T-helper 1 cell treated with Interleukin-12 subunit alpha and Interleukin-12 subunit beta and Interleukin-4 antibody, amounts not matched to agents 30 μg/mL and 1 μg/mL, for 36 hours (primary cell): Measurements from ENCODE around the gene CTNNBL1.

ENCODE experiments used
- H3K27ac Mint-ChIP-seq: one replicate; pipeline ENCODE4 v1.8.0; 2021; ENCODE audit warnings: mild to moderate bottlenecking, mixed read lengths
- H3K27me3 Mint-ChIP-seq: one replicate; pipeline ENCODE4 v1.8.0; 2021; ENCODE audit warnings: low read depth, mixed read lengths
- H3K36me3 Mint-ChIP-seq: one replicate; pipeline ENCODE4 v1.8.0; 2021; ENCODE audit warnings: low read depth, mixed read lengths
- H3K4me1 Mint-ChIP-seq: one replicate; pipeline ENCODE4 v1.8.0; 2021; ENCODE audit warnings: low read depth, mixed read lengths
- H3K4me3 Mint-ChIP-seq: one replicate; pipeline ENCODE4 v1.8.0; 2021; ENCODE audit warnings: mild to moderate bottlenecking, moderate library complexity, mixed read lengths
- H3K9me3 Mint-ChIP-seq: one replicate; pipeline ENCODE4 v1.8.0; 2021; ENCODE audit warnings: mixed read lengths

Gene CTNNBL1

DNA sequence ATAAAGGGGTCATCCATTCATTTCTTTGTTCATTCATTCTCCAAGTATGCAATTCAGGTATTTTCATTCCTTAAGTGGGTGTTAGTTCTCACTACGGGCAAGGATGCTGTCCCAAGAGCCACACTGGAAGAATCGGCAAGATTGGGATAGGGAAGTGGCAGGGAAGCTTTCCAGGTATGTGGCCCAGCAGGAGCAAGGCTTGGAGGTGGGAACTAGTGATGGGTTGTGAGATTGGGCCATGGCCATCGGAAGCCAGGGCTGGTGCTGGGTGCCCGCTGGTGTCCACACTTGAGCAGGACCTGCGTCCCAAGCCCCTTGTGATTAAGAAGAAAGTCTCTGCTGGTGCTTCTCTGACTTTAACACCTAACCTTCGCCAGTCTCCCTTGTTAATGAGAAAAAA is 224.2 kb downstream of the CTNNBL1 start:
- peaks cover 17% of the 10 kb centered on the region for H3K27me3 Mint-ChIP-seq
- H3K27ac Mint-ChIP-seq = no peak overlapping the region
- H3K36me3 Mint-ChIP-seq = no peaks in the 10 kb centered on the region
- H3K9me3 Mint-ChIP-seq = no peaks in the 10 kb centered on the region
- no peak overlapping the region for H3K4me3 Mint-ChIP-seq
- peaks cover 4% of the 10 kb centered on the region for H3K4me1 Mint-ChIP-seq

DNA sequence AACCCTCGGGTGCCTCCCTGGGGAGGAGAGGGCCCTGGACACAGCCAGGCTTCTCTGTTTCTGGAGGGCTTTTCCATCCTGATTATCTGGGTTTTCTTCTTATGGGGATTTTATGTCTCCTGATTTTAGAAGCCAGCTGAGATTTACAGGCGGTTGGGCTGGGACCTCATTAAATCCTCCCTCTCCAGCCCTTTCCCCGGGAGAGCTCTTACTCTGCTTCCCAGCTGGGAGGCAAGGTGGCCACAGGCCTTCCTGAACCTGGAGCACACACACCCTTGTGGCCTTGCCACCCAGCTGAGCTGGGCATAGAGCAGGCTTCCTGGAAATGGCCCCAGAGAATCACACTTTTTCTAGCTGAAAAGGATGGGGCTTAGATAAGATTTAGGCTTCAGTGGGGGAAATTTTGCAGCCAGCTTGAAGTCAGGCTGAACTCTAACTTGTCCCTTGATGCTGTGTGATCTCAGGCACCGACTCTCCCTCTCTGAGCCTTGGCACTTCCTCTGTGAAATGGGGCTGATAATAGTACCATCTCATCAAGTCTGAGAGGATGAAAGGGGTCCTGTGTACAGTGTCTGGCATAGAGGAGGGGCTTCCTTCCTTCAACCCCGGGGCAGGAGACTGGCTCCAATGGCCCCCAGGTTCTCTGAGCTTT is 225.7 kb downstream of the CTNNBL1 start:
- Mint-ChIP-seq H3K4me1 (peaks cover 4% of the 10 kb centered on the region), H3K4me3 (no peak overlapping the region), H3K36me3 (no peaks in the 10 kb centered on the region), H3K27me3 (peaks cover 16% of the 10 kb centered on the region), H3K9me3 (no peaks in the 10 kb centered on the region), H3K27ac (no peak overlapping the region)

DNA sequence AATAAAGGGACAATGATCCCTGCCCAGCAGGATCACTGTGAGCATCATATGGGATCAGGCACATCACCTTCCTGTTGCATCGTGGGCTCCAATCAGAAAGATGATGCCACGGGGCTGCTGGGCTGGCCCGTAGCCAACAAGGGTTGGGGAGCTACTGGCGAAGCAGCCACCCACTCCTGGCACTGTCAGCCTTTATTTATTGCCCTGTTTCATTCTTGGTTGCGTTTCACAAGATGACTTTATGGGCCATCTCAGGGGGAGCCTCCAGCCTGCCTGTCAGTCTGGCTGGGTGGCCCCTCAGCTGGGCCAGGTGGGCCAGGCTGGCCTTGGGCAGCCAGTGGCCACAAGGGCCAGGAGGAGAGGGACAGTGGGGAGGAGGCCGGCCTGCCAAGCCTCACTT is 226.4 kb downstream of the CTNNBL1 start:
- Mint-ChIP-seq H3K9me3 (no peaks in the 10 kb centered on the region), H3K27ac (no peak overlapping the region), H3K4me1 (peaks cover 3% of the 10 kb centered on the region), H3K4me3 (no peak overlapping the region), H3K27me3 (peaks cover 16% of the 10 kb centered on the region), H3K36me3 (no peaks in the 10 kb centered on the region)

DNA sequence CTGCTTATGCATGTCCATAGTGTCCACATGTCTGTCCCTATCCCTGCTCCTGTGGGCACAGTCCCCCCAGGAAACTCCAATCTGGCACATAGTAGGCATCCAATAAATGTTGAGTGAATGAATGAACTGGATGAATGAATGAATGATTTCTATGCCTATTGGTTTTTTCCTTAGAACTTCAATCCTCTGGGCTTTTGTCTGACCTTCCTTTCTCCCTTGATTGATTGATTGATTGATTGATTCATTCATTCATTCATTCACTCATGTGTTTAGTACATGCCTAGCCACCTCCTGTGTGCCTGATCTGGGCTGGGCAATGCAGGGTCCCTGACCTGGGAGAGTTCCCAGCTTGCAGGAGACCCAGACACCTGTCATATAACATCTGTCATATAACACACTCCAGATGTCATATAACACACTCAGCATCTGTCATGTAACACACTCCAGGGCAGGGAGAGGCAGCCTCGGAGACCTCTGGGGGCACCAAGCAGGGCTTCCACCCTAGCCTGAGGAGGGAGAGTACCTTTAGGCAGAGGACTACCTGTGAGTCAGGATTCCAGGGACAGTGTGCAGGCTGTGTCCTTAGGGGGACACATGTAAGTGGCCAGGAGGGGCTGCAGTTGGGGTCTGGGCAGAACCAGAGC is 227.0 kb downstream of the CTNNBL1 start:
- Mint-ChIP-seq H3K27ac (no peak overlapping the region), H3K4me3 (no peak overlapping the region), H3K4me1 (peaks cover 3% of the 10 kb centered on the region), H3K27me3 (peaks cover 14% of the 10 kb centered on the region), H3K36me3 (no peaks in the 10 kb centered on the region), H3K9me3 (no peaks in the 10 kb centered on the region)

DNA sequence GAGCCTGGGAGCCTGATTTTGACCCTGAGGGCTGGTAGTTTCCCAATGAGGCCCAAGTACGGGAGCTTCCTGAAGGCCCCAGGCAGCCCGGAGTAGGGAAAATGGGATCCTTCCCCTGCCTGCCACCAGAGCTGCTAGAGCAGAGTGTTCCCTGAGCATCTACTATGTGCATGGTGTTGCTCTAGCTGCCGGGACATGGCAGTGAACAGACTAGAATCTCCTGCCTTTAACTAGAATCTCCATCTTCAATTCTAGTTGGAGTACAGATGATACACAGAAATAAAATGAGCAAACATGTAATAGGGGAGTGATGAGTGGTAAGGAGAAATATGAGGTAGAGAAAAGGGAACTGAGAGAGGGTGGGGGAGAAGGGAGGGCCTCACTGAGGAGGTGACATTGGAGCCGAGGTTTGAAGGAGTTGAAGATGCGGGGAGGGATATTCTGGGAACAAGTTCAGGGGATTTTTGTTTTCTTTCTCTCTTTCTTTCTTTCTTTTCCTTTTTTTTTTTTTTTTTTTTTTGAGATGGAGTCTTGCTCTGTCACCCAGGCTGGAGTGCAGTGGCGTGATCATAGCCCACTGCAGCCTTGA is 227.6 kb downstream of the CTNNBL1 start:
- peaks cover 1% of the 10 kb centered on the region for H3K4me1 Mint-ChIP-seq
- H3K9me3 Mint-ChIP-seq = no peaks in the 10 kb centered on the region
- peaks cover 8% of the 10 kb centered on the region for H3K27me3 Mint-ChIP-seq
- H3K27ac Mint-ChIP-seq = no peak overlapping the region
- peak overlapping the region; percentile 1 for H3K4me3 Mint-ChIP-seq
- H3K36me3 Mint-ChIP-seq = no peaks in the 10 kb centered on the region
